Measurements from ENCODE around the gene XYLT1.

GRCh38 chr16:17170435-17170834 lies 300.3 kb downstream of the XYLT1 start:
- TF ChIP-seq, protein P1, sequence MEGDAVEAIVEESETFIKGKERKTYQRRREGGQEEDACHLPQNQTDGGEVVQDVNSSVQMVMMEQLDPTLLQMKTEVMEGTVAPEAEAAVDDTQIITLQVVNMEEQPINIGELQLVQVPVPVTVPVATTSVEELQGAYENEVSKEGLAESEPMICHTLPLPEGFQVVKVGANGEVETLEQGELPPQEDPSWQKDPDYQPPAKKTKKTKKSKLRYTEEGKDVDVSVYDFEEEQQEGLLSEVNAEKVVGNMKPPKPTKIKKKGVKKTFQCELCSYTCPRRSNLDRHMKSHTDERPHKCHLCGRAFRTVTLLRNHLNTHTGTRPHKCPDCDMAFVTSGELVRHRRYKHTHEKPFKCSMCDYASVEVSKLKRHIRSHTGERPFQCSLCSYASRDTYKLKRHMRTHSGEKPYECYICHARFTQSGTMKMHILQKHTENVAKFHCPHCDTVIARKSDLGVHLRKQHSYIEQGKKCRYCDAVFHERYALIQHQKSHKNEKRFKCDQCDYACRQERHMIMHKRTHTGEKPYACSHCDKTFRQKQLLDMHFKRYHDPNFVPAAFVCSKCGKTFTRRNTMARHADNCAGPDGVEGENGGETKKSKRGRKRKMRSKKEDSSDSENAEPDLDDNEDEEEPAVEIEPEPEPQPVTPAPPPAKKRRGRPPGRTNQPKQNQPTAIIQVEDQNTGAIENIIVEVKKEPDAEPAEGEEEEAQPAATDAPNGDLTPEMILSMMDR (IDR thresholded peaks at IDR 0.05), result no peak
- TF ChIP-seq POLR2A (IDR thresholded peaks at IDR 0.05), result no peak

Measured in esophagus squamous epithelium (tissue), 4 donors.